NCI-H2107 (cell line): ENCODE data around the gene VPS39.
"Not testable (repeated sequence)": the region's sequence is repeated elsewhere in the genome, so short reads cannot be mapped to it uniquely, and the experiment has no call there.

ENCODE experiments used
- DNase-seq: peaks from one replicate; lab custom pipeline; 2025; lab: John Stamatoyannopoulos, UW

Gene VPS39, protein sequence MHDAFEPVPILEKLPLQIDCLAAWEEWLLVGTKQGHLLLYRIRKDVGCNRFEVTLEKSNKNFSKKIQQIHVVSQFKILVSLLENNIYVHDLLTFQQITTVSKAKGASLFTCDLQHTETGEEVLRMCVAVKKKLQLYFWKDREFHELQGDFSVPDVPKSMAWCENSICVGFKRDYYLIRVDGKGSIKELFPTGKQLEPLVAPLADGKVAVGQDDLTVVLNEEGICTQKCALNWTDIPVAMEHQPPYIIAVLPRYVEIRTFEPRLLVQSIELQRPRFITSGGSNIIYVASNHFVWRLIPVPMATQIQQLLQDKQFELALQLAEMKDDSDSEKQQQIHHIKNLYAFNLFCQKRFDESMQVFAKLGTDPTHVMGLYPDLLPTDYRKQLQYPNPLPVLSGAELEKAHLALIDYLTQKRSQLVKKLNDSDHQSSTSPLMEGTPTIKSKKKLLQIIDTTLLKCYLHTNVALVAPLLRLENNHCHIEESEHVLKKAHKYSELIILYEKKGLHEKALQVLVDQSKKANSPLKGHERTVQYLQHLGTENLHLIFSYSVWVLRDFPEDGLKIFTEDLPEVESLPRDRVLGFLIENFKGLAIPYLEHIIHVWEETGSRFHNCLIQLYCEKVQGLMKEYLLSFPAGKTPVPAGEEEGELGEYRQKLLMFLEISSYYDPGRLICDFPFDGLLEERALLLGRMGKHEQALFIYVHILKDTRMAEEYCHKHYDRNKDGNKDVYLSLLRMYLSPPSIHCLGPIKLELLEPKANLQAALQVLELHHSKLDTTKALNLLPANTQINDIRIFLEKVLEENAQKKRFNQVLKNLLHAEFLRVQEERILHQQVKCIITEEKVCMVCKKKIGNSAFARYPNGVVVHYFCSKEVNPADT

GRCh38 chr15:42207674-42208579 is at the start of gene VPS39:
VPS39 (minus strand) TSS chr15:42208304; CDS start chr15:42208153, 151 bp downstream.
- peak; percentile 41 for DNase-seq

- DNase-seq, result no peak
Measured at GRCh38 chr15:42253300-42253699, 45.2 kb upstream of the VPS39 start.

- DNase-seq, result no peak
Measured at GRCh38 chr15:42240823-42241222, 32.7 kb upstream of the VPS39 start.

- DNase-seq, result no peak
Measured at GRCh38 chr15:42239528-42240182, 31.6 kb upstream of the VPS39 start.

GRCh38 chr15:42233107-42233506 is 25.0 kb upstream of the VPS39 start:
- no peak for DNase-seq

- no peak for DNase-seq
Measured at GRCh38 chr15:42232606-42233005, 24.5 kb upstream of the VPS39 start.

DNA sequence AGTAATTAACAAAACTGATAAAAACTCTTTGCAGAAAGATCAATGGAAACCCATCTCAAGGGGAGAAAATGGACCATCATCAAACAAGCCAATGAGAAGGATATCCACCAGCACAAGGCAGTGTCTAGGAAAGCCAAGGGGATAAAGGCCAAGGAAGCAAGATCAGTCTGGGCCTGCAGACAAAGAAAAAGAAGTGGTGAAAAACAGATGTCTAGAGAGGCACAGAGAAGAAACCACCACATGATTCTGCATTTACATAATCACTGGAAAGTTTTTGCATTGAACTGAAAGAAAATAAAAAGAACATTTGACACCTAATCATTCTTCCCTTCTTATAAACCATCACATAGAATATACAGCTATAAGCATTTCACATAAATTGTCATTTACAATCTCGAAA is 23.0 kb upstream of the VPS39 start:
- no peak for DNase-seq

DNA sequence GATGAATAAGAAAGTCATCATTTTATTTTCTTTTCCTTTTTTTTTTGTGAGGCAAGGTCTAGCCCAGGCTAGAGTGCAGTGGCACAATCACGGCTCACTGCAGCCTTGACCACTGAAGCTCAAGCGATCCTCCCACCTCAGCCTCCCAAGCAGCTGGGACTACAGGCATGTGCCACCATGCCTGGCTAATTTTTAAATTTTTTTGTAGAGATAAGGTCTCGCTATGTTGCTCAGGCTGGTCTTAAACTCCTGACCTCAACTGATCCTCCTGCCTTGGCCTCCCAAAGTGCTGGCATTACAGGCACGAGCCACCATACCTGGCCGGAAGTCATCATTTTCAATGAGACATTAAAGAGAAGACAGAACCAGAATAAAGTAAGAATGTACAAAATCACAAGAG is 20.9 kb upstream of the VPS39 start:
- DNase-seq, result not testable (repeated sequence)

GRCh38 chr15:42228036-42228435 is 19.9 kb upstream of the VPS39 start:
- DNase-seq, result no peak

DNA sequence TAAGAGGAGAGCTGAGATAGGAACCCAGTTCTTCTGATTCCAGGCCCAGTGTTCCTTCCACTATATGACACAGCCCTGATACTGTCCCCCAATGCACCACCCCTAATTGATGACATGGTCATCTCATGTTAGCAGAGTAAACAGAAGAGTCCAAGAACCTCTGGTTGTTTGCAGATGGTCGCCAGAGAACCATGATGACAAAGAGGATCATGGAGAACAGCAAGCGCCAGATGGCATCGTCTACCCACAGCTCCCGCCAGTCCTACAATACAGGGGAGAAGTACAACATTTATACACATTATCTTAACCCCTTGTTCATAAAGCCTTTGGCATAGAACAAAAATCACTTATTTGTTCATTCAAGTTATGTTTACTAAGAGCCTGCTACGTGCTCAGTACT is 18.5 kb upstream of the VPS39 start:
- DNase-seq, result no peak

- DNase-seq, result no peak
Measured at GRCh38 chr15:42220216-42220615, 12.1 kb upstream of the VPS39 start.

- DNase-seq, result no peak
Measured at GRCh38 chr15:42218953-42219592, 11.0 kb upstream of the VPS39 start.

- DNase-seq, result no peak
Measured at GRCh38 chr15:42217568-42217967, 9.5 kb upstream of the VPS39 start.

DNA sequence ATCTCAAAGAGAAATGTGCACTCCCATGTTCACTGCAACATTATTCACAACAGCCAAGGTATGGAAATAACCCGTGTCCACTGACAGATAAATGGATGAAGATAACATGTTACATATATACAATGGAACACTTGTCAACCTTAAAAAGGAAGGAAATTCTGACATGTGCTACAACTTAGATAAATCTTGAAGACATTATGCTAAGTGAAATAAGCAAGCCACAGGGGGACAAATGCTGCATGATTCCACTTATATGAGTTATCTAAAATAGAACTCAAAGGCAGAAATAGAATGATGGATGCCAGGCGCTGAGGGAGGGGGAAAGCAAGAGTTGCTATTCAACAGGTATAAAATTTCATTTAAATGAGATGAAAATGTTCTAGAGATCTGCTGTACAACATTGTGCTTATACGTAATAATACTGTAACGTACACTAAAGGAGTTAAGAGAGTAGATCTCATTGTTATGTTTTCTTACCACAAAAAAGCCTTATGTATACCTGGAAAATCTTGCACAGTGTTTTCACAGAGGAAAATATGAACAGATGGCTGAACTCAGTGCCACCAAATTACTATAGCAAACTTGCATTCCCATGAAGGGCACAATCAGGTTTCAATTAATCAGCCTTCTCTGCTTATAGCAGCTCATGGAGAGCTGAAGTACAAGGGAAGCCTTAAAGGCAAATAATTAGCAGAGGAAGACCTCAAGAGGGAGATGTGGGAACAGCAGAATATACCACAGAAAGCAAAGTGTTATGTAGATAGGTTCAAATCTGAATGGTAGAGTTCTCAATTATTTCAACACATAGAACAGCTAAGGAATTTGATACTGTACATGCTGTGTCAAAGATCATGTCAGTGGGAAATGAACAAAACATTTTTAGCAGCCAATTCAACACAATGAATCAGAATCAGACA is 8.1 kb upstream of the VPS39 start:
- DNase-seq, result no peak

- DNase-seq, result no peak
Measured at GRCh38 chr15:42214600-42214999, 6.5 kb upstream of the VPS39 start.

- DNase-seq, result no peak
Measured at GRCh38 chr15:42213511-42213910, 5.4 kb upstream of the VPS39 start.

DNA sequence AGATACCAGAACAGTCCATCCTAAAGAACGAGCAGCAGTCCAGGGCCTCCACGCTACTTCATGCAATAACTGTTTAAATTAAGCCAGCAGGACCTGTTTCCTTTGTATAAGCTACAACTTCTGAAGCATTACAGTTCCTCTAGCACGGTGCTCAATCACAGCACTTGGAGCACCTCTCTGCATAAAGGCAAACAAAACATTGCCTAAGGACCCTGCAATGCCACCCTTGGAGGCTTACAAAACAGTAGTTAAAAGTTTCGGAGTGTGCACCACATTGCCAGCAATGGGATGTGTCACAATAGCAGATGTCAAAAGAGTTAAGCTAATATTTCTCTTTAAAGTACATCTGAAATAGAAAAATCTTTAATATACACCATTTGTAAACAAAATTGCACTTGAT is 2.6 kb upstream of the VPS39 start:
- no peak for DNase-seq

DNA sequence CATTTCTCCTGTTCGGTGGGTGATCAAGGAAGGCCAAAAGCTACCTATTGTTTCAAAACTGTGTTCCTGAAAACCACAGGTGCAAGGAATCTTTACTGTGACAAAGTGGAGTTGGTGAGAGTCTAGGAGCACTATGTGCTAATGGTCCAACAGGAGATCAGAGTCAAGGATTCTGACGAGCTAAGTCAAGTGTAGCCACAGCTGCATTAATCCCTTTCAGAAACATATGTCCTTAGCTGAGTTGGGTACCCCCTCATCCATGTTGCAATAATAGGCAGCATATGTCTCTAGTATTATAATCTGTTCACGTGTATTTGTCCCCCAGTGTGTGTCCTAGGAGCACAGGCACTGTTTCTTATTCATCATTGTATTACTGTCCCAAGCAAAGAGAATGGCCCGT is 1.7 kb downstream of the VPS39 start:
- no peak for DNase-seq

GRCh38 chr15:42203891-42204290 is 4.2 kb downstream of the VPS39 start:
- DNase-seq, result no peak

GRCh38 chr15:42202653-42203052 is 5.5 kb downstream of the VPS39 start:
- DNase-seq, result no peak
